HG03064 (cell line): Measurements from ENCODE around the gene ANAPC15.
A peak's percentile ranks its signal among the peaks of the same experiment; 100 is the strongest.

Source experiments
- ATAC-seq: cut with Tn5 transposase; IDR thresholded peaks from one replicate; pipeline ENCODE4 v1.9.1; 2021; ENCODE audit warnings: low read depth; ENCODE audit not compliant: unreplicated experiment

ANAPC15 gene

GRCh38 chr11:72088076-72088808 is 24.3 kb downstream of the ANAPC15 start:
- no peak for ATAC-seq

- ATAC-seq: no peak
These were observed 26.7 kb downstream of the ANAPC15 start for GRCh38 chr11:72085621-72086351.

GRCh38 chr11:72084965-72085364 is 27.5 kb downstream of the ANAPC15 start:
- no peak for ATAC-seq

- no peak for ATAC-seq
These were observed 28.4 kb downstream of the ANAPC15 start for GRCh38 chr11:72084076-72084475.

GRCh38 chr11:72083414-72083813 is 29.1 kb downstream of the ANAPC15 start:
- no peak for ATAC-seq

GRCh38 chr11:72081821-72082453 is 30.6 kb downstream of the ANAPC15 start:
- no peak for ATAC-seq

- ATAC-seq: no peak
These were observed 31.3 kb downstream of the ANAPC15 start for GRCh38 chr11:72081184-72081644.

- ATAC-seq: peak; percentile 95
These were observed 31.9 kb downstream of the ANAPC15 start, which contains the start of the genes LRRC51 and NUMA1 for GRCh38 chr11:72080326-72081183. LRRC51 (plus strand) TSS chr11:72080850; CDS start chr11:72089084, 8,234 bp downstream. NUMA1 (minus strand) TSS chr11:72080542; CDS start chr11:72035943, 44,599 bp downstream.

GRCh38 chr11:72079819-72080325 is 32.6 kb downstream of the ANAPC15 start:
- ATAC-seq: no peak

- no peak for ATAC-seq
These were observed 34.0 kb downstream of the ANAPC15 start for GRCh38 chr11:72078477-72078876.

- no peak for ATAC-seq
These were observed 36.7 kb downstream of the ANAPC15 start for GRCh38 chr11:72075756-72076155.

- ATAC-seq: no peak
These were observed 37.4 kb downstream of the ANAPC15 start for GRCh38 chr11:72075109-72075508.

- ATAC-seq: no peak
These were observed 40.1 kb downstream of the ANAPC15 start for GRCh38 chr11:72072348-72072747.

- ATAC-seq: no peak
These were observed 42.0 kb downstream of the ANAPC15 start for GRCh38 chr11:72070491-72070890.

GRCh38 chr11:72069787-72070251 is 42.7 kb downstream of the ANAPC15 start:
- ATAC-seq: no peak

- no peak for ATAC-seq
These were observed 43.3 kb downstream of the ANAPC15 start for GRCh38 chr11:72069200-72069599.

- ATAC-seq: no peak
These were observed 44.8 kb downstream of the ANAPC15 start for GRCh38 chr11:72067676-72068075.

- no peak for ATAC-seq
These were observed 45.2 kb downstream of the ANAPC15 start for GRCh38 chr11:72067266-72067665.

GRCh38 chr11:72066855-72067254 is 45.6 kb downstream of the ANAPC15 start:
- no peak for ATAC-seq
